GM12872 (cell line): ENCODE results near the gene BRD3.

Experiments
- CTCF ChIP-seq: IDR thresholded peaks from 3 replicates; pipeline ENCODE4 v1.5.1; 2011; ENCODE audit warnings: low read depth, mild to moderate bottlenecking, low read length, moderate library complexity; ENCODE audit not compliant: insufficient read depth

Gene BRD3

DNA sequence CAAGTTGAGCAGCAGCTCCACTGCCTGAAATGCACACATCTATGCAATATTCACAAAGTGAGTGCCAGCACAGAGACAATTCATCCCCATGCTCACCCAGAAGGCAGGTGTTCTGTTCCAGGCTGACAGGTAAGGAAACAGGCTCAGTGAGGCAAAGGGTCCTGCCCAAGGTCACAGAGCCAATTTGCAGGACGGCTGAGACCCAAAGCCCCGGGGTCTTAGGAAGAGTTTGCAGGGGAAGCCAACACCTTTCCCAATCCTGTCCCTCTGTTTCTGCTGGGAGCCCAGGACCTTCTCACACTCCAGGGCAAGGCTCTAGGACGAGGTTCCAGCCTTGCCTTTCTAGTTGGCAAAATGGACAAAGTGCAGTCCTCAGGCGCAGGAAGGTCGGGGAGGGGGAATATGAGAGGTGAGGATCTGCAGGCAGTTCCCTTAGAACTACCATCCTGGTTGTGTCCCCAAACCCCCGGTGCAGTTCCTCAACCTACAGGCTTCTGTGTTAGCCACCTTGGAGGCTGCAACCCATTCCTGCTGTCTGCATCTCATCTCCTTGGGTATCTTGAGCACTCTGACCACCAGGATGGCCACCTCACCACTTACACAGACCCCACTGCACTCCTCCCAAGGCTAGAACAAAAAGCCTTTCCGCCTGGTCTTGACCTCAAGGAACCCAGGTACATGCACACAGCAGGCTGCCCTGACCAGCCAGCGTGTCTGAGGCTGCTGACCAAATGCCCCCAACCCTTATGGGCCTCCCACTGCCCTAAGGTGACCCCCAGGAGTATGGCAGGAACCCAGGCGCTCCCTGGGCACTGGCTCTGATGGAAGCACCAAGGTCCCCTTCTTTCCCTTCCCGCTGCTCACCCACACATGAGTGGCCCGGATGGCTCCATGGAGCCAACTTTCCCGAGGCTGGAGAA is 1.9 kb upstream of the BRD3 start:
- TF ChIP-seq CTCF: no peak

DNA sequence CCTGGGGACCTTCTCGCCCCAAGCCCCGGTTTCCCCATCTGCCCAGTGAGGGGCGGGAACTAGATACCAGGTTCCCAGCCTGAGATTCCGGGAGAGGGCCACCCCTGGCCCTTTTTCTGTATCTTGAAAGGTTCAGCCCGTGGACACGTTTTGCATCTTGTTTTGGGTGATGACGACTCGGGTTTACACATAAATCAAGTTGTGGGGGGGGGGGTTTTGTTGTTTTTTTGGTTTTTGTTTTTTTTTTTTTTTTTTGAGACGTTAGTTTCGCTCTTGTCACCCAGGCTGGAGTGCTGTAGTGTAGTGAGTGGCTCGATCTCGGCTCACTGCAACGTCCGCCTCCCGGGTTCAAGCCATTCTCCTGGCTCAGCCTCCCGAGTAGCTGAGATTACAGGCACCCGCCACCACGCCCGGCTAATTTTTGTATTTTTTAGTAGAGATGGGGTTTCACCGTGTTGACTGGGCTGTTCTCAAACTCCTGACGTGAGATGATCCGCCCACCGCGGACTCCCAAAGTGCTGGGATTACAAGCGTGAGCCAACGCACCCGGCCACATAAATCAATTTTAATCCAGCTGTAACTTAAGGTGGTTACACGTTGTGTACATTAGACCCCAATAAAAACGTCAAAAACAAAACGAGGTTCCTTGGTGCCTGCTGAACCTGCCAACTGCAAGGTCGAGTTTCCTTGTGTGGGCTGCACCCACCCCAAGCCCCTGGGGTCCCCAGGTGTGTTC is 1.1 kb upstream of the BRD3 start:
- no peak for TF ChIP-seq CTCF

DNA sequence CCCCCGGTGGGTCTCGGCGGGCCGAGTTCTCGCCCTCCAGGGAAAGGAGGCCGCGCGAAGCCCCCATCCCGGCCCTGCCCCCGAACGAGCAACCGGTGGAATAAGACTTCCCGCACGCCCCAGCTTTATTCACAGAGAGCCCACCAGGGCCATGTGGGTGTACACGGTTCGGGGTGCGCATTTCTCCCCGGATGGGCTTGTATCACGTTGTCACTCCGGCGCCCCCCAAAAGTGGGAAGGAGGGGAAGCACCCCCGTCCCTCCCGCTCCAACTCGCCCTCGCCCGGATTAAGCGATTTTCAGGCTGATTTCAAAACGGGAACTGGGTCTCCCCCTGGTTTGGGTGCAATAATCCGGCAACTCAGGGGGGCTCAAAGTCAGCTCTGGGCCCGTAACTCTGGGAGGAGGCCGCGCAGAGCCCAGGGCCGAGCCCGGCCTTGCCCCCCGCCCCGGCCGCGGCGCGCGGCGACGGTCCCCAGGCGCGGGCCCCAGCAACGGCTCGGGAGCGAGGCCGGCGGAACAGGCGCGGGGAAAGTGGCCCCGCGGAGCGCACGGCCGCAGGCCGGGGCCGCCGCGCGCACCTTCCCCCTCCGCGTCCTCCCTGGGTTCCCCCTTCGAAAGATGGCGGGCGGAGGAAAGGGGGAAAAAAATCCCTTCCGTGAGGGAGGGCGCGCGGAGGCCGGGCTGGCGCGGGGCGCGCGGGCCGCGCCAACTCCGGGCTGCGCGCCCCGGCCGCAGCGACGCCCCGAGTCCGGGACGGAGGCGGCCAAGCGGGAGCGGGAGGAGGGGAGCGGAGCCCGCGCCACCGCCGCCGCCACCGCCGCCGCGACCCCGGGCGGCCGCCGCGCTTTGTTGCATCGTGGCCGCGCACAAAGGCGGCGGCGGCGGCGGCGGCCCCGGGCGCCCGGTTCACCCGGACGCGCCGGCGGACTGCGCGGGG is 644 bp downstream of the BRD3 start:
- no peak for TF ChIP-seq CTCF

GRCh38 chr9:134066526-134066912 is 1.3 kb downstream of the BRD3 start:
- no peak for TF ChIP-seq CTCF

- TF ChIP-seq CTCF: no peak
Measured at GRCh38 chr9:134065612-134066419, 2.0 kb downstream of the BRD3 start.

- no peak for TF ChIP-seq CTCF
Measured at GRCh38 chr9:134064711-134065110, 3.1 kb downstream of the BRD3 start.
